WERI-Rb-1 (cell line): ENCODE results near the gene TAS2R31.
"Not testable (repeated sequence)": the region's sequence is repeated elsewhere in the genome, so short reads cannot be mapped to it uniquely, and the experiment has no call there.

Experiments
- DNase-seq: peaks from one replicate; pipeline ENCODE4 v3.0.0-alpha.2; 2020
- H3K27ac ChIP-seq: fragments of 250-450 bp; sonication (Bioruptor Pico); 2 replicates; pipeline ENCODE4 v1.5.1; 2020; ENCODE audit warnings: mild to moderate bottlenecking, moderate library complexity
- H3K27me3 ChIP-seq: fragments of 250-450 bp; sonication (Bioruptor Pico); 2 replicates; pipeline ENCODE4 v1.5.1; 2021; ENCODE audit warnings: mild to moderate bottlenecking, low read depth, moderate library complexity; ENCODE audit not compliant: insufficient read depth, severe bottlenecking
- H3K36me3 ChIP-seq: fragments of 250-450 bp; sonication (Bioruptor Pico); 2 replicates; pipeline ENCODE4 v1.5.1; 2020; ENCODE audit warnings: mild to moderate bottlenecking, moderate library complexity
- H3K4me3 ChIP-seq: 2 replicates; pipeline ENCODE4 v1.5.1; 2011; ENCODE audit warnings: low read depth, mild to moderate bottlenecking, control low read depth, low read length
- H3K9me3 ChIP-seq: fragments of 250-450 bp; sonication (Bioruptor Pico); 2 replicates; pipeline ENCODE4 v1.5.1; 2021; ENCODE audit warnings: mild to moderate bottlenecking, moderate library complexity; ENCODE audit not compliant: severe bottlenecking
- TF ChIP-seq, protein P1 (sequence below): IDR thresholded peaks from 2 replicates; pipeline ENCODE4 v1.5.1; 2011; ENCODE audit warnings: low read depth, mild to moderate bottlenecking, control low read depth, inconsistent platforms, low read length

TAS2R31 gene

DNA sequence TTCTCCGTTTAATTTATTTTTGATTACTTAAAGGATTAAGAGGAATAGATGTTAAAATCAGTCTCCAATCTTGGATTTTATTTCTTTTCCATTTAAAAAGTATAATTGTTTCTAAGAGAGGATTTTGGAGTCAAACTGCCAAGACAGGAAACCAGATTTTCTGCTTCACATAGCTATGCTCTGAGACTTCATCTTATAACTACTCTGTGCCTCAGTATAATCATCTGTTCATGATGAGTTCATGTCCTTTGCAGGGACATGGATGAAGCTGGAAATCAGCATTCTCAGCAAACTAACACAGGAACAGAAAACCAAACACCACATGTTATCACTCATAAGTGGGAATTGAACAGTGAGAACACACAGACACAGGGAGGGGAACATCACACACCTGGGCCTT, 9.0 kb upstream of the TAS2R31 start:
- Histone ChIP-seq H3K4me3 (no peak overlapping the region), H3K27ac (no peak overlapping the region), H3K27me3 (no peaks in the 10 kb centered on the region), H3K9me3 (no peaks in the 10 kb centered on the region), H3K36me3 (peaks cover 4% of the 10 kb centered on the region; the same call in 1 of the 2 replicates)
- TF ChIP-seq, protein P1, sequence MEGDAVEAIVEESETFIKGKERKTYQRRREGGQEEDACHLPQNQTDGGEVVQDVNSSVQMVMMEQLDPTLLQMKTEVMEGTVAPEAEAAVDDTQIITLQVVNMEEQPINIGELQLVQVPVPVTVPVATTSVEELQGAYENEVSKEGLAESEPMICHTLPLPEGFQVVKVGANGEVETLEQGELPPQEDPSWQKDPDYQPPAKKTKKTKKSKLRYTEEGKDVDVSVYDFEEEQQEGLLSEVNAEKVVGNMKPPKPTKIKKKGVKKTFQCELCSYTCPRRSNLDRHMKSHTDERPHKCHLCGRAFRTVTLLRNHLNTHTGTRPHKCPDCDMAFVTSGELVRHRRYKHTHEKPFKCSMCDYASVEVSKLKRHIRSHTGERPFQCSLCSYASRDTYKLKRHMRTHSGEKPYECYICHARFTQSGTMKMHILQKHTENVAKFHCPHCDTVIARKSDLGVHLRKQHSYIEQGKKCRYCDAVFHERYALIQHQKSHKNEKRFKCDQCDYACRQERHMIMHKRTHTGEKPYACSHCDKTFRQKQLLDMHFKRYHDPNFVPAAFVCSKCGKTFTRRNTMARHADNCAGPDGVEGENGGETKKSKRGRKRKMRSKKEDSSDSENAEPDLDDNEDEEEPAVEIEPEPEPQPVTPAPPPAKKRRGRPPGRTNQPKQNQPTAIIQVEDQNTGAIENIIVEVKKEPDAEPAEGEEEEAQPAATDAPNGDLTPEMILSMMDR: no peak
- no peak for DNase-seq

DNA sequence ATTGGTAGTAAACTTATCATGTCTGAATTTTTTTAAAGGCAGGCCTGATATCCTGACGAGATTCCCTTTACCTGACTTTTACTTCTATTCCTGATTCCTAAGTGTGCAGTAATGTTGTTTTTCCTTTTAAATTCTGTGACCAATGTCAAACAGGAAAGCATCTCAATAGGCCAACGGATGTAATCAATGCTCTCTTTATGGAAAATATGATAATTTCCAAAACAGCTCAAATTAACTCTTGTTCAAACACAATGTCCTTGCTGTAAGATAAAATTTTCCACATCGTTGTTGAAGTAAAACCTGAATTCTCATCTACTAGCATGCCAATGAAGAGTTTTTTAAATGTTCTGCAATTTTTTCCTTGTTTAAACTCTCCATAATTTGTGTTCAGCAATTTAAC, 8.0 kb upstream of the TAS2R31 start:
- Histone ChIP-seq H3K4me3 (no peak overlapping the region), H3K9me3 (no peaks in the 10 kb centered on the region), H3K27ac (no peak overlapping the region), H3K27me3 (no peaks in the 10 kb centered on the region), H3K36me3 (no peaks in the 10 kb centered on the region)
- TF ChIP-seq, protein P1: no peak
- no peak for DNase-seq

DNA sequence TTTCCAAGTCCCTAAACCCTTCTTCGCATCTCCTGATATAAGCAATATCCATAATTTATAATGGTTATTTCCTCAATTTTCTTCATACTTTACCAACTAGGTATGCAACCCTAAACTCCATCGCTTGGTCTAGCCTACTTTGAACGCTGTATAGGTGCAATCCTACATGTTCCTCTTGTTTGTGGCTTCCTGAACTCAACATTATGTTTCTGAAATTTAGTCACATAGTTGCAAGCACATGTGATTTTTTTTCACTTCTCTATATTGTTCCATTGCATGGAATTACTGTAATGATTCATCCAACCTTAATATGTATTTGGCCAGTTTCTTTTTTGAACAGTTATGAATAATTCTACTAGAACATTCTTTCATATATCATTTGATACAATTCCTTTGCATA, 2.8 kb upstream of the TAS2R31 start:
- H3K27ac ChIP-seq, H3K4me3 ChIP-seq, H3K36me3 ChIP-seq, DNase-seq, H3K9me3 ChIP-seq, H3K27me3 ChIP-seq: not testable (repeated sequence)

DNA sequence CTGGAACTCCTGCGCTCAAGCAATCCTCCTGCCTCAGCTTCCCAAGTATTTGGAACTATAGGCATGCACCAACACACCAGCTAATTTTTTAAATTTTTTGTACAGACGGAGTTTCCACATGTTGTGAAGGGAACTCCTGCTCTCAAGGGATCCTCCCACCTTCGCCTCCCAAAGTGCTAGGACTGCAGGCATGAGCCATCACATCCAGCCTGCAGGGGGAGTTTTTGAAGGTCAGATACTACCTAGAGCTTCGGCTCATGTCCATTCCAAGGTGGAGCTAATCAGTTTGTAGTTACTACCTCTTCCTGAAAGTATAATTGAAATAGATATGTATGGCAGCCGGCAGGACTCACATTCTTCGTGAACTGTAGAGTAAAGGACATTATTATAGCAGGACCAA, 5.1 kb downstream of the TAS2R31 start:
- Histone ChIP-seq H3K4me3 (no peak overlapping the region), H3K27ac (no peak overlapping the region), H3K9me3 (no peaks in the 10 kb centered on the region), H3K36me3 (no peaks in the 10 kb centered on the region), H3K27me3 (no peaks in the 10 kb centered on the region)
- peak; percentile 10 for DNase-seq
- TF ChIP-seq, protein P1: no peak

DNA sequence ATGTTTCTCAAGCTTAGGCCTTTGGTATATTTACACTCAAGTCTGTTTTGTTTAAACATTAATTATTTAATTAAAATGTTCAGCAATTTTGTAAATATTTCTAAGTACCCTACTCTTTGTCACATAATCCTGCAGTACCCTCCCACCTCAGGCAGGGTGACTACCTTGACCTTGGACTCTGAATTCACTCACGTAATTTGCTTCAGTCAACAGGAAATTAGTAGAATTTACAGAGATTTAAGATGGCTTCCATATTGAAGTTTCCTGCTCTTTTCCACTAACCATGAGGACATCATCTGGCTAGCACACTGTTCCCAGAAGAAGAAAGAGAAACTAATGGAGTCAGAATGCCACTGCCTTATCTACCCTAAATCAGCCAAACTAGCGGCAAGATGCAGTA, 7.8 kb downstream of the TAS2R31 start:
- no peak for DNase-seq
- Histone ChIP-seq H3K36me3 (no peaks in the 10 kb centered on the region), H3K9me3 (no peaks in the 10 kb centered on the region), H3K27me3 (no peaks in the 10 kb centered on the region), H3K4me3 (no peak overlapping the region), H3K27ac (no peak overlapping the region)
- TF ChIP-seq, protein P1: no peak

DNA sequence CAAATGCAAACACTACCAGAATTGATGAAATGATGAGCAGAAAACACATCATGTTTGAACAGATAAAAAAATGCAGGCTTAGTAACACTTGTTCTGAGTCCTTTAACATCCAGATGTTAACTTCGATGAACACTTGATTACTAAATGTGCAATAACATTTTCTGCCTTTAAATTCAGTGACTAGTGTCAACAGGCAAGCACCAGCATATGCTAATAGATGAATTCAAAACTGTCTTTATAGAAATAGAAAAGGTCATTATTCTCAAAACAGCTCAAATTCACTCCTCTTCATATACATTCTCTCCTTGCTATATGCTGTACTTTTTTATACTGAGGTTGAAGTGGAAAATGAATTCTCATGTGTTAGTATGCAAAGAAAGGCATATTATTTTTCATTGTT, 8.7 kb downstream of the TAS2R31 start, which contains the start of gene TAS2R19:
Gene TAS2R19, minus strand, starts transcription at position 101 of the 400 bp plus-strand sequence. Its CDS starts 49 bp downstream, at position 52.
- Histone ChIP-seq H3K27me3 (no peaks in the 10 kb centered on the region), H3K27ac (no peak within 1 kb of the TSS), H3K36me3 (no peaks in the 10 kb centered on the region), H3K4me3 (no peak within 1 kb of the TSS), H3K9me3 (no peaks in the 10 kb centered on the region)
- TF ChIP-seq, protein P1: no peak
- DNase-seq: no peak
